ENCODE data around the gene PFDN1. TPM values are rescaled to one million over a fixed set of nuclear protein-coding genes. Genes with fewer than 3 reads are reported as not detected.

The PFDN1 gene
- total and polyA plus RNA-seq, 10 of the 15 experiments (the other 5 are each of a cell fraction or from before 2014, with no cell fraction given) = 62.9 to 193 (median 102) TPM

DNA sequence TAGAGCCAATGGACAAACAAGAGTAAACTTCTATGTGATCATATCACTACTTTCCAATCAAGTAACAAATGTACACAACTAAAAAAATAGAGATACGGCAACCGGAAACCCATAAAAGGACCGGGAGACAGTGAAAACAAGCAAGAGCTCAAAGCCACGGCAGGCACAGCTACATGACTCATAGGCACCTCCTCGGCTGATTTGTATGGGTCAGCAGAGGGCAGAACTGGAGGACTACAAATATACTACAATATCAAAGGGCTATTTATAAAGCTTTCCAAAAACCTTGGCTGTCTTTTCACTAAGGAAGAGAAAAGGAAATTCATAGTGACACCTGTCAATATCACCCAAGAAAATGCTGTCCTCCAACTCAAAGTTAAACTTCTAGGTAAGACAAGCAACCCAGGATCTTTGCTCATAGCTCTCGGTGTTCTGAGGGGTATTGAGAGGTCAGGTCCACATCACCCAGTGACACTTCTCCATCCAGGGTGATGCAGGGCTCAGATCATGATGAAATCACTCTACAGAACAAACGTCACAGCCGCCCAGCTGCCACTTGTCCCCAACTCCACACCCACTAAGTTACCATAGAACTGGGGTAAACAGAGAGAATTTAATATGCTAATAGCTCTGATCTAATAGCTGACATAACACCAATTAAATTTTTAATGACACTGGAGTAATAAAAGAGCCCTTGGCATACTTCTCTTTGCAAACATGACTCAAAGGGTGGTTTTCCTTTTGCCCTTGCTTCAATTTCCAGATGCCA is 41.3 kb downstream of the PFDN1 start:
- no TSS peak for BruUV-seq (replicated peaks)
- no peak for ATAC-seq
- intact Hi-C loops (cut with micrococcal nuclease; ENCODE audit: unreplicated experiment) (no loop called here), in situ Hi-C loops (cut with MboI) (no loop called here)
- peaks cover 15% of the 10 kb centered on the region for H3K4me1 ChIP-seq (ENCODE audit: control insufficient read depth, insufficient read depth, low read length)
- TF ChIP-seq, protein P1, sequence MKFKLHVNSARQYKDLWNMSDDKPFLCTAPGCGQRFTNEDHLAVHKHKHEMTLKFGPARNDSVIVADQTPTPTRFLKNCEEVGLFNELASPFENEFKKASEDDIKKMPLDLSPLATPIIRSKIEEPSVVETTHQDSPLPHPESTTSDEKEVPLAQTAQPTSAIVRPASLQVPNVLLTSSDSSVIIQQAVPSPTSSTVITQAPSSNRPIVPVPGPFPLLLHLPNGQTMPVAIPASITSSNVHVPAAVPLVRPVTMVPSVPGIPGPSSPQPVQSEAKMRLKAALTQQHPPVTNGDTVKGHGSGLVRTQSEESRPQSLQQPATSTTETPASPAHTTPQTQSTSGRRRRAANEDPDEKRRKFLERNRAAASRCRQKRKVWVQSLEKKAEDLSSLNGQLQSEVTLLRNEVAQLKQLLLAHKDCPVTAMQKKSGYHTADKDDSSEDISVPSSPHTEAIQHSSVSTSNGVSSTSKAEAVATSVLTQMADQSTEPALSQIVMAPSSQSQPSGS (IDR thresholded peaks at IDR 0.05; ENCODE audit: low read length) = no peak
- TF ChIP-seq TBL1XR1 (IDR thresholded peaks at IDR 0.05; ENCODE audit: low read depth, low read length) (no peak), YBX1 (IDR thresholded peaks at IDR 0.05) (no peak), CHD1 (IDR thresholded peaks at IDR 0.05; ENCODE audit: low read depth, low read length) (no peak), IKZF2 (IDR thresholded peaks at IDR 0.05) (no peak), KDM1A (IDR thresholded peaks at IDR 0.05; ENCODE audit: borderline replicate concordance) (no peak), STAT1 (conservative IDR thresholded peaks at IDR 0.05) (no peak), ETV6 (conservative IDR thresholded peaks at IDR 0.05 in 1 of 2, IDR thresholded peaks at IDR 0.05 in 1 of 2; ENCODE audit: borderline replicate concordance in 1 of 2, low read depth in 1 of 2) (no peak), CBX3 (IDR thresholded peaks at IDR 0.05; ENCODE audit: borderline replicate concordance, low read depth) (no peak)
- TF ChIP-seq, protein P2, sequence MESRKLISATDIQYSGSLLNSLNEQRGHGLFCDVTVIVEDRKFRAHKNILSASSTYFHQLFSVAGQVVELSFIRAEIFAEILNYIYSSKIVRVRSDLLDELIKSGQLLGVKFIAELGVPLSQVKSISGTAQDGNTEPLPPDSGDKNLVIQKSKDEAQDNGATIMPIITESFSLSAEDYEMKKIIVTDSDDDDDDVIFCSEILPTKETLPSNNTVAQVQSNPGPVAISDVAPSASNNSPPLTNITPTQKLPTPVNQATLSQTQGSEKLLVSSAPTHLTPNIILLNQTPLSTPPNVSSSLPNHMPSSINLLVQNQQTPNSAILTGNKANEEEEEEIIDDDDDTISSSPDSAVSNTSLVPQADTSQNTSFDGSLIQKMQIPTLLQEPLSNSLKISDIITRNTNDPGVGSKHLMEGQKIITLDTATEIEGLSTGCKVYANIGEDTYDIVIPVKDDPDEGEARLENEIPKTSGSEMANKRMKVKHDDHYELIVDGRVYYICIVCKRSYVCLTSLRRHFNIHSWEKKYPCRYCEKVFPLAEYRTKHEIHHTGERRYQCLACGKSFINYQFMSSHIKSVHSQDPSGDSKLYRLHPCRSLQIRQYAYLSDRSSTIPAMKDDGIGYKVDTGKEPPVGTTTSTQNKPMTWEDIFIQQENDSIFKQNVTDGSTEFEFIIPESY (IDR thresholded peaks at IDR 0.05) = no peak
- TF ChIP-seq, protein P3, sequence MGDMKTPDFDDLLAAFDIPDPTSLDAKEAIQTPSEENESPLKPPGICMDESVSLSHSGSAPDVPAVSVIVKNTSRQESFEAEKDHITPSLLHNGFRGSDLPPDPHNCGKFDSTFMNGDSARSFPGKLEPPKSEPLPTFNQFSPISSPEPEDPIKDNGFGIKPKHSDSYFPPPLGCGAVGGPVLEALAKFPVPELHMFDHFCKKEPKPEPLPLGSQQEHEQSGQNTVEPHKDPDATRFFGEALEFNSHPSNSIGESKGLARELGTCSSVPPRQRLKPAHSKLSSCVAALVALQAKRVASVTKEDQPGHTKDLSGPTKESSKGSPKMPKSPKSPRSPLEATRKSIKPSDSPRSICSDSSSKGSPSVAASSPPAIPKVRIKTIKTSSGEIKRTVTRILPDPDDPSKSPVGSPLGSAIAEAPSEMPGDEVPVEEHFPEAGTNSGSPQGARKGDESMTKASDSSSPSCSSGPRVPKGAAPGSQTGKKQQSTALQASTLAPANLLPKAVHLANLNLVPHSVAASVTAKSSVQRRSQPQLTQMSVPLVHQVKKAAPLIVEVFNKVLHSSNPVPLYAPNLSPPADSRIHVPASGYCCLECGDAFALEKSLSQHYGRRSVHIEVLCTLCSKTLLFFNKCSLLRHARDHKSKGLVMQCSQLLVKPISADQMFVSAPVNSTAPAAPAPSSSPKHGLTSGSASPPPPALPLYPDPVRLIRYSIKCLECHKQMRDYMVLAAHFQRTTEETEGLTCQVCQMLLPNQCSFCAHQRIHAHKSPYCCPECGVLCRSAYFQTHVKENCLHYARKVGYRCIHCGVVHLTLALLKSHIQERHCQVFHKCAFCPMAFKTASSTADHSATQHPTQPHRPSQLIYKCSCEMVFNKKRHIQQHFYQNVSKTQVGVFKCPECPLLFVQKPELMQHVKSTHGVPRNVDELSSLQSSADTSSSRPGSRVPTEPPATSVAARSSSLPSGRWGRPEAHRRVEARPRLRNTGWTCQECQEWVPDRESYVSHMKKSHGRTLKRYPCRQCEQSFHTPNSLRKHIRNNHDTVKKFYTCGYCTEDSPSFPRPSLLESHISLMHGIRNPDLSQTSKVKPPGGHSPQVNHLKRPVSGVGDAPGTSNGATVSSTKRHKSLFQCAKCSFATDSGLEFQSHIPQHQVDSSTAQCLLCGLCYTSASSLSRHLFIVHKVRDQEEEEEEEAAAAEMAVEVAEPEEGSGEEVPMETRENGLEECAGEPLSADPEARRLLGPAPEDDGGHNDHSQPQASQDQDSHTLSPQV (IDR thresholded peaks at IDR 0.05) = no peak
- no peaks in the 10 kb centered on the region for H3K27me3 ChIP-seq (replicated peaks in 1 of 2; ENCODE audit: control insufficient read depth in 2 of 2, insufficient read depth in 2 of 2, low read length in 1 of 2)
- RAD21 ChIA-PET (ENCODE audit: unreplicated experiment) = interaction anchor here (1.2 to 2.1 kb wide), 3 partner anchors 17 to 93 kb away, joined by 6 to 9 read pairs (median 7); partner anchors contain the start of gene HBEGF
- DNase-seq (ENCODE audit: low read depth, low spot score) = no peak
- no peak overlapping the region for H3K9ac ChIP-seq (ENCODE audit: control insufficient read depth, insufficient read depth, low read length)
- SMC1A ChIA-PET (ENCODE audit: uncharacterized antibody, unreplicated experiment) = interaction anchor here (0.7 to 1.8 kb wide), 6 partner anchors 8 to 105 kb away, joined by 3 to 7 read pairs (median 4); partner anchors contain the start of gene HBEGF
- no peak for FAIRE-seq
- no peak overlapping the region for H3K27ac ChIP-seq (ENCODE audit: control insufficient read depth, insufficient read depth)
- CTCF ChIA-PET = interaction anchor here (0.7 to 4.0 kb wide), 6 partner anchors 18 to 457 kb away, joined by 3 to 35 read pairs (median 6); partner anchors contain the start of gene HBEGF
- POLR2A ChIA-PET = interaction anchor here (0.8 kb wide), 1 partner anchor 26 kb away, joined by 3 read pairs; no protein-coding TSS in a partner anchor
- WGBS (ENCODE audit: insufficient coverage, insufficient replicate concordance, low lambda C conversion rate, missing lambda C conversion rate) = 81% methylated on average over 8 of the region's 8 CpGs
- no peak overlapping the region for H2AFZ ChIP-seq (ENCODE audit: control insufficient read depth, low read depth, low read length)
- H3K9me3 ChIP-seq (replicated peaks; ENCODE audit: control insufficient read depth, insufficient read depth, low read length) = no peaks in the 10 kb centered on the region
- H4K20me1 ChIP-seq (ENCODE audit: control insufficient read depth, insufficient read depth) = no peaks in the 10 kb centered on the region; the same call in 1 of the 2 replicates
- peaks cover 13% of the 10 kb centered on the region for H3K79me2 ChIP-seq (ENCODE audit: control insufficient read depth, insufficient read depth, low read length)
- no peak overlapping the region for H3K4me3 ChIP-seq
- peaks cover 0 to 10% of the 10 kb centered on the region in 2 experiments for H3K36me3 ChIP-seq (ENCODE audit: control insufficient read depth in 2 of 2, insufficient read depth in 2 of 2, low read length in 1 of 2)
- H3K4me2 ChIP-seq (ENCODE audit: control insufficient read depth, insufficient read depth) = no peak overlapping the region
